Measurements from ENCODE around the gene PRR5L.
"Not testable (repeated sequence)": the region's sequence is repeated elsewhere in the genome, so short reads cannot be mapped to it uniquely, and the experiment has no call there.

The PRR5L gene

DNA sequence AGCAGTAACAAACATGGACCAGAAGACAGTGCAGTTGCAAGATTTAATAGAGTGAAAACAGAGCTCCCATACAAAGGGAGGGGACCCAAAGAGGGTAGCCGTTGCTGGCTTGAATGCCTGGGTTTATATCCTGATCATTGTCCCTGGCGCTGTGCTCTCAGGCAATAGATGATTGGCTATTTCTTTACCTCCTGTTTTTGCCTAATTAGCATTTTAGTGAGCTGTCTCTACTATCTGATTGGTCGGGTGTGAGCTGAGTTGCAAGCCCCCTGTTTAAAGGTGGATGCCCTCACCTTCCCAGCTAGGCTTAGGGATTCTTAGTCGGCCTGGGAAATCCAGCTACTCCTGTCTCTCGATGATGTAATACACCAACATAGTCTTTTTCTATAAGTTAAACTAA is 29.3 kb downstream of the PRR5L start:
- DNase-seq (ENCODE audit: extremely low read depth in 1 of 2, low read depth in 1 of 2): not testable (repeated sequence)

DNA sequence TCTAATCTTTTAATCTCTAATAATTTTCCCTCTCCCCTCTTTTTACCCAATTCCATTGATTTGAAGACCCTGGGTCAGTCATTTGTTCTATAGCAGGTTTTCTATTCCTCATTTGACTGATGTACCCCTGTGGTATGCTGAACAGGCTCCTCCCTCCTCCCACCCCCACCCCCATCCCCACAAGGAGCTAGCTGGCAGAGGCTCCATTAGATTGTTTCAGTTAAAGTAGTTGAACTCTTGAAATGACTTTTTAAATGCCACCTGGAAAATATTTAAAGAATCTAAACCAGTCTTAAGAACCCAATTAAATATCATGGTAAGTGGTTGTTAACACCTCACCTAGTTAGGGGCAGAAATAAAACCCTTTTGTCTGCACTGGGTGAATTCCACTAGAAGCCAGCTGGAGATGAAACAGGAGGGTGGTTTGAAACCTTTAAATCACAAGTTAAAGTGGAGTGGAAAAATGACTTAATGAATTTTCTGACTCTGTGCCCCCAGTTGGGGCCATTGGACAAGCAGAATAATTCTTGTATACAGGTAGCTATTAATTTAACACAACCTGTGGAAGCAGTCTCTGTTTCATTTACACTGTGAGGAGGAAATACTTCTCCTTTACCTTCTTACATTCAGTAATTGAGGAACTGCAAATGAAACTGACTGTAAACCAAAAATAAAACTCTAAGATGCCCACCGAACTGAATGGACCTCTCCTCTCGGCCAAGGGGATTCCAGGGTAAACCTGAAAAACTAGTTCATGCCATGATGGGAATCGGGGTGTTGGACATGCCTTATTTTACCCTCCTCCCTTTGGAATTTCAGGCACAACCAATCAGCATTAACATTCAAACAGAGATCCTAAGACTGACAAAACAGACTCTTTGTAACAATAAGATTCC is 30.7 kb downstream of the PRR5L start:
- no peak for DNase-seq (ENCODE audit: extremely low read depth in 1 of 2, low read depth in 1 of 2)

DNA sequence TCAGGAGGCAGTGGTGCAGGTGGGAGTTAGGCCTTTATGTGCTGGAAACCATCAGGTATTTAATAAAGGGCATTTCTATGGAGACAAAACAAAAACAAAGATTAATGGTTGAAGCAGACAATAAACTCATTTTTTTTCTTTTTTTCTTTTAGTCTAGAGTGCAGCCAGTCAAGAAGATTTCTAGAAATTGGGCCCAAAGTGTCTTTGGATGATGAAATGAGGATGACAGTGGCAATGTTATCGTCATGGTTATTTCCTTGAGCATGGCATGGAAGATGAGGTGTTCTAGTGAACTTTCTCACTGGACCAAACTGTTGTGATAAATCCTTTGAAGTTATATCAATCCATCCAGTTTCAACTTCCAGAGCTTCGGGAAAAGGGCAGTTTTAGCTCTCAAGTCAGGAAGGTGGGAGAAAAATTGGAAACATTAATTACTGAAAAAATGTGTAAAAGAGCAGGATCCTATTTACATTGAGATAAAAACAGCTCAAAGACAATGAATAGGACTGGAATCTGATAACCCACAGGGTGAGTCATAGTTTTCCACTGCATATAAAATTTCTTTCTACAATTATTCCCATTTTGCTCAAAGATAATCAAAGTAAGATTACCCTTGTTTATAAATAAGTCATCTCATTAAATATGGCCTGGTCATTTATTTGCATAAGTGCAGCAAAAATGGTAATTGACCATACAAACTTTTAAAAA is 33.0 kb downstream of the PRR5L start:
- no peak for DNase-seq (ENCODE audit: extremely low read depth in 1 of 2, low read depth in 1 of 2)

DNA sequence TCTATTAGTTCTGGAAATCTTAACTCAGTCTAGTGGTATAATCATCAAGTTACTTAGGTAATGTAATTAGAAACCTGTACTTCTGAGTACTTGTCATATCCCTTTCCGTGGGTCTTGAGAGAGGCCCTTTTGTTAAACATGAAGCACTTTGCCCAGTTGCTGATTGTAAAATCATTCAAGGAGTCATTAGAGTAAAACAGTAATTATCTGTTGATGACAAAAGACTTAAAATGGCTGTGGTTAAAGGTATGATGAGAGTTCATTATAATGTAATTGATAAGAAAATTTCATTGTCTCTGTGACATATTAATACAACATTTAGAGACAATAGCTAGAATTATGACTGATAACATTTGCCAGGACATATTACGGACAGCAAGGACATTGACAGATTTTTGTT is 34.3 kb downstream of the PRR5L start:
- DNase-seq (ENCODE audit: extremely low read depth in 1 of 2, low read depth in 1 of 2): no peak

DNA sequence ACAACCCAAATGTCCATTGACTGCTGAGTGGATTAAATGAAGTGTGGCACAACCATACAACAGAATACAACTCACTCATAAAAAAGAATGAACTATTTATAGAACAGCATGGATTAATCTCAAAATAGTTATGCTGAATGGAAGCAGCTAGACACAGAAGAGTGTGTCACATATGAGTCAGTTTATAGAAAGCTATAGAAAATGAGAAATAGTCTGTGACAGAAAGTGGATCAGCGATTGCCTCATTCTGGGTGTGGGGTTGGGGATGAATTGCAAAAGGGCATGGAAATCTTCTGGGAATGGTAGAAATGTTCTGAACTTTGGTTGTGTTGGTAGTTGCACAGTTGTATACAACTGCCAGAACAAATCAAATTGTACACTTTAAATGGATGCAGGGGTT is 37.4 kb downstream of the PRR5L start:
- DNase-seq (ENCODE audit: extremely low read depth in 1 of 2, low read depth in 1 of 2): no peak

DNA sequence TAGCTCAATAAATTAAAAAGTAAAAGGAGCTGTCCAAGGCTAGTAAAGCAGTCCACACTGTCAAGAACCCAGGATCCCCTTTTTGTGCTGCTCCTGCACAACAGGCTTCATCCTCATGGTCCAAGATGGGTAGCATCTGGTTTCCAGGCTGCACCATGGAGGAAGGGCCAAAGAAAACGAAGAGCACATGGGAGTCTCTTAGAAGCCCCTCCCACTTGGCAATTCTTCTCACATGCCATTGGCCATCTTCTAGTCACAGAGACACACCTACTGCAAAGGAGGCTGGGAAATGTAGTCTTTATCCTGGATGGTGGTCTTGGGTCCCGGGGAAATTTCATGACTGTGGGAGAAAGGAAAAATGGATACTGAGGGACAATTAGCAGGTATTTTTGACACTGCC is 37.8 kb downstream of the PRR5L start:
- no peak for DNase-seq (ENCODE audit: extremely low read depth in 1 of 2, low read depth in 1 of 2)

DNA sequence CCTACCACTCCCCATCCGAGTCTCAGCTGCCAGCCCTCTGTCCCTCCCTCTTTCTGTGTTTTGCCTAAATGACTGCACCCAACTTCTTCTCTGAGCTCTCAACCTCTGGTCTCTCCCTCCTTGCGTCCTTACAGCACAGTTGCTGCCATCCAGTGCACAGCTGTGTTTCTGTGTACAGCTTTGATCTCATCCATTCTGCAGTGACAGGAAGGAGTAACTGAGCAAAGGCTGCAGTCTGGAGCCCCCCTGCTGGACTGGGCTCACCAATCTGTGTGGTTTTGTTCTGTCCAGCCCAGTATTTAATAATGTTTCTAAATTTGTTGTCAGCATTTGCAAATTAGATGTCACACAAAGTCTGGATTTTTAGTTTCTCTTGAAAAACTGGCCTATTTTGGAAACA is 43.8 kb downstream of the PRR5L start:
- DNase-seq (ENCODE audit: extremely low read depth in 1 of 2, low read depth in 1 of 2): no peak

DNA sequence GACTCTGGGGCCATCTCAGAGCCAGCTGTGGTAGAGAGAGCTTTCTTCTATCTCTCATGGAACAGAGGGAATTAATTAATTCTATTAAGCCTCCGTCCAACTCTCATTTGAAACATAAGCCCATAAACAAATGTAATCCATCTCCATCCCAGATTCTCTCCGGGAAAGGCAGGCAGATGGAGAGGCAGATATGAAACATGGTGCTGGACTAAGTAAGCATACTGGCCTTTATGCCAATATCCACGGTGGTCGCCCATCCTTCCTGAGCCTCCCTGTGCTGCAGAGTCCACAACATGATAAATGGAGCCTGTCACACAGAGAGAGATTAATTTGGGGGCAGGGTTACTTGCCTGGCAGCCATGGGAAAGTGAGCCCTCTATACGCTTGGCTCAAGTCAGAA is 44.8 kb downstream of the PRR5L start:
- no peak for DNase-seq (ENCODE audit: extremely low read depth in 1 of 2, low read depth in 1 of 2)

DNA sequence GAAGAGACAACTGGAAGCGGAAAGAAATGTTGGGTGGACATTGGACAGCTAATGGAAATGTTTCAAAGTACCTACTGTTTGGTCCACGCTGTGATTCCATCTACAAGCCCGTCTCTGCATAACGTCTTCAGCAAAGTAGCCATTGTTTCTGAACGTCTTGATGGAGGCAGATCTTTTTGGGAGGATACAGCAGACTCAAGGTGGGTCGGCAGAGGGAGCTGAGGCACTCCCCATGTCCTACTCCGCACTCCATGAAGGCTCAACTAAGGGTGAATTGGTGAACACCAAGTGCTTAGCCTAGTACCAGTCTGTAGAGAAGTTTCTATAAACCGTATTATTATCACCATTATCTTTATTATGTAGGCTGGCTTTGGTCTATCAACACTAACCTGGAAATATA is 45.8 kb downstream of the PRR5L start:
- no peak for DNase-seq (ENCODE audit: extremely low read depth in 1 of 2, low read depth in 1 of 2)

DNA sequence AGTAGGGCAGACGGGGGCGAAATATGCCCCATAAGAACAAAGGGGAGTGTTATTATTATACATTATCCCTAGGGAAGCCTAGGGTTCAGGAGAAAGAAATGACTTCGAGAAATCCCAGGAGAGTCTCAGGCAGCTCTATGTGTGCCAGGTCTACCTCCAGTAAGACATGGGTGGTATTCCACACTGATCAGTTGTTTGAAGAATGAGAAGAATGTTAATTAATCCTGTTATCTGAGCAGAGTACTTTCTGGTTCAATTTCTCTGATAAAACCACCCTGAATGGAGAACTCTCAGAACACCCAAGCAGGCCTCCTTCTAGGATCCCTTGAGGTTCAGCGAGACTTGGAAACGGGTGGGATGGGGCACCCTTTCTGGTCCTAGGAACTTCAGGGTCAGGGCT is 46.2 kb downstream of the PRR5L start:
- DNase-seq (ENCODE audit: extremely low read depth in 1 of 2, low read depth in 1 of 2): no peak

DNA sequence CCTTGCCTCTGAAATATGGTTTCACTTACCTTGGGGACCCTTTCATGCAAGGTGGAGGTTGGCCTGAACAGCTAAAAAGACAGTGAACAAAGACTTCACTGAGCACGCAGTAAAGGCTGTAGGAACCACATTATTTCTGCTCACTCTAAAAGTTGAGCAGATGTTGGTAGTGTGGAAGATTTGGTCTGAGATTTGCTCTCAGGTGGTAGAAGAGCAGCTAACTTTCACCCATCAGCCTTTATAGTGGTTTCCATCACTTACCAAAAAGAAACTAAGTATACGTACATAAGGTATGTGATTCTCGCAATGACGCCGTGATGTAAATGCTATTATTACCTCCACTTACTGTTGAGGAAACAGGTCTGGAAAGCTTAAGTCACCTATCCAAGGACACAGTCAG is 47.3 kb downstream of the PRR5L start:
- DNase-seq (ENCODE audit: extremely low read depth in 1 of 2, low read depth in 1 of 2): no peak

DNA sequence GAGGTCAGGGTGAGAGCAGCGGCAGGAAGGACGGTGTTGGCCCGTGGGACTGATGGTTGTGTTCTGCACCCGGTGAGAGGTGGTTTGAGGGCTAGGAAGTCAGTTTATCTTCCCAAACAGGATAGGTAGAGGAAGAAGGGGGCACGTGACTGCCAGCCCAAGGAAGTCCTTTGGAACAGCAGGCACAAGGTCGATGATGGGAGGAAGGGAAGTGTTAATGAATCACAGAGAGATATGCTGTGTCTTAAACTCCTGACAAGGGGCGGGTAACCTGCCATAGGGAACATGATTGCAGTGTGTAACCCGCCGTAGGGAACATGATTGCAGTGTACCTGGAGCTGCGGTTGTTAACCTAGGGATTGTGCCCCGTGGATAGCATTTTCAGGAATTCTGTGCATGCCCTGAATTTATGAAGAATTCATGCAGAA is 49.0 kb downstream of the PRR5L start:
- no peak for DNase-seq (ENCODE audit: extremely low read depth in 1 of 2, low read depth in 1 of 2)

DNA sequence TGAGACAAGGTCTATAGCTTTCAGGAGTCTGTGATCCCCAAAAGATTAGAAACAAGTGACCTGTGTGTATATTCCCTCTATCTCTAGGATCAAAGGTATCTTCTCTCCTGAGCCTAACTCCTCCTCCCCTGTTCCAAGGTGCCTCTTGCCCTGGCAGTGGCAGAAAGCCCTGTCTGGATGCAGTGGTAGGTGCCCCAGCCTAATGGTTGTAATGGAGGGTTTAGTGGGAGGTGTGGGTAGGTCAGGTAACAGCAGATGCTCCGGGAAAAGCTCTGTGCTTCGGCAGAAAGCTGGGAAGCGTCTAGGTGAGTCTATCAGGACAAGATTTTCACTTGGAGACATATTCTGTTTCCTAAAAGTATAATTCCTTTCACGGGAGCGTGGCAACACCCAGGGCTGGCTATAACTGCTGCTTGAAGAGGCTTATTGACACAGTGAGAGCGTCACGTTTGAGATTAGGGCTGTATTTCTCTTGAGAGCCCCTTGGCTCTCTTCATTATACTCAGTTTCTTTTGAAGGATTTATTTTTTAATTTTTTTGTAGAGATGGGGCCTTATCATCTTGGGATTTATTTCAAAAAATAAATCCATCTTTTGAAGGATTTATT is 49.5 kb downstream of the PRR5L start:
- DNase-seq (ENCODE audit: extremely low read depth in 1 of 2, low read depth in 1 of 2): no peak

DNA sequence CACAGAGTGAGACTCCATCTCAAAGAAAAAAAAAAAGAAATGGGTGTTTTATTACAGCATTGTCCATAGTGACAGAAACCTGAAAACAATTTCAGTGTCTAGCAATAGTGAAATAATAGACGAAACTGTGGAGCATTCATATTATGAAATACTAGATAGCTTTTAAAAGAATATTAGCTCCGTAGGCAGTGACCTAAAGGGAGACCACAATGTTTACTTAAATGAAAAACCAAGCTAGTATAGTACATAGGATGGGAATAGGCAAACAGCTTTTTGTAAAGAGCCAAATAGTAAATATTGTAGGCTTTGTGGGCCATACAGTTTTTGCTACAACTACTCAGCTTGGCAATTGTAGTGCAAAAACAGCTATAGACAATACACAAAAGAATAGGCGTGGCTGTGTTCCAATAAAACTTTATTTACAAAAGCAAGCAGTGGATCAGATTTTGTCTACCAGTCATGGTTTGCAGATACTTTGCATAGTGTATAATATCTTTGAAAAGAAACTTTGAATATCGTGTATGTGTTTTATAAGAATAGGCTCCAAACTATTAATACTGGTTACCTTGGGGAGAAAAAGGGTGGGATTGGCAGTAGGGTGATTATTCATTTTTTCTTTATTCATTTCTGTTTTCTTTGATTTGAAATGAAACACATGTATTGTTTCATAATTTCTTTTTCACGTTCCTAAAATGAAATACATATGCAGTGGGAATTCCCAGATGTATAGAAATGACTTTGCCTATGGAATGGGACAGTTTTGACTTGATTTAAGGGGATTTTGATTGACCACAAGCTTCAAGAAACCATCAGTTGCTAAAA is 50.7 kb downstream of the PRR5L start:
- DNase-seq (ENCODE audit: extremely low read depth in 1 of 2, low read depth in 1 of 2): no peak

DNA sequence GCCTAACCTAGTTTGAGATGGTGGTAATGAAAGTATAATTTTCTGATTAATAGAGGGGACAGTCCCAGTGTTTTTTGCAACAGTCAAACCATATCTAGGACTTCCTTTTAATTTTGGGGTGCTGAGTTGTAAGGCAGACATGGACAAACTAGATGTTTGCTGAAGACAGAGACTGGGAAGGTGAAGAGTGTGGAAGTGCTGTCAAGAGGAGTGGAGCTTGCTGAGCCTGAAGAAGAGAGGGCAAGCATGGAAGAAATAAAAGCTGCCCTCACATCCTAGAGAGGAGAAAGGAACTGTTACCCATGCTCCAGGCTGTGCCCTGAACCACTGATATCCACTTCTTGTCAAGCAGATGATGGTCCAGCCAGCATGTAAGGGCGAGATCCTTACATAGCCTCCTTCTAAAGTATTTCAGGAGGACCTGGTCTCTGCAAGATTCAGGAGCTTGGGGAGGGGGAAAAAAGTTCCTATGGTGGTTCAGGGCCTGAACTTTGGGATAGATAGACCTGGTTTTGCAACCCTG is 51.4 kb downstream of the PRR5L start:
- DNase-seq (ENCODE audit: extremely low read depth in 1 of 2, low read depth in 1 of 2): no peak

DNA sequence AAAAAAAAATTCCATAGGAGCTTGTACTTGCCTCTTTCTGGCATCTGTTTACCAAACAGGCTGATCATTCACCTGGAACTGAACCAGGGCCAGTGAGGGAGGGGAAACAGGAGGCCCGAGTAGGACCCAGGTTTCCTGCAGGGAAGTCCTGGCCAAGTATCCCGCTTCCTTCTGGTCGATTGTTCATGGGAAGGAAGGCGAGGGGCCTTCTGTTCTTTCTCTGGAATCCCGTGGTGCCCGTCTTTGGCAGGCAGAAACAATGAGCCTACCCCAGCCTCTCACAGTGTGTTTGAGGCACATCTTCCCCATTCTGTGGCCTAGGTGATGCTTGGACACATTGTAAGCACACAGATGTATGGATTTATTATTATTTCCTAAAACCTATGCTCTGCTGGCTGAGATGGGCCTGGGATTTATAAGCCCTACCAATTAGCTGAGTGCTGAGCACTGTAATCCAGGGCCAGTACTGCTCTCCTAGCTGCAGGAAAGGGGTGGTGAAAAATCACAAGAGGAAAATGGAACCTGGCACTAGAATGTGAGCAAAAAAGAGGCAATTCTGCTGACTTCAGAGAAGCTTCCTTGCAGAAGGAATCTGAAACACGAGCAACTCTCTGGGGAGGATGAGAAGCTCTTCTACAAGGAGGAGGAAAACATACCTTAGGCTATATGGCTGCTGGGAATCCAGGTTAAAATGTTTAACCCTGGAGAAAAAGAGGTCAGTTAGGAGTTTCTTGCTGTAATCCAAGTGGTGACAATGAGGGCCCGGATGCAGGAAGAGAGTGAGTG is 53.5 kb downstream of the PRR5L start:
- DNase-seq (ENCODE audit: extremely low read depth in 1 of 2, low read depth in 1 of 2): no peak

DNA sequence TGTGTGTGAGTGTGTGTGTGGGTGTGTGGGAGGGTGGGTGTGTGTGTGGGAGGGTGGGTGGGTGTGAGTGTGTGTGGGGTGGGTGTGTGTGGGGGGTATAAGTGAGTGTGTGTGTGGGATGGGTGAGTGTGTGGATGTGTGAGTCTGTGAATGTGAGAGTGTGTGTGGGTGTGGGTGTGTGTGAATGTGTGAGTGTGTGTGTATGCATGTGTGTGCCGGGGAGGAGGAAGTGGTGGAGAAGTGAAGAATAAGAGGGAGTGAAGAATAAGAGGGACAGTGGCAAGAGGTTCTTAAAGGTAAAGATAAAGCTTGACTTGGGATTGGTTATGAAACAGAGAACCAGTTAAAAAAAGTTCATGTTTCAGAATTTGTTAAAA is 54.0 kb downstream of the PRR5L start:
- no peak for DNase-seq (ENCODE audit: extremely low read depth in 1 of 2, low read depth in 1 of 2)

DNA sequence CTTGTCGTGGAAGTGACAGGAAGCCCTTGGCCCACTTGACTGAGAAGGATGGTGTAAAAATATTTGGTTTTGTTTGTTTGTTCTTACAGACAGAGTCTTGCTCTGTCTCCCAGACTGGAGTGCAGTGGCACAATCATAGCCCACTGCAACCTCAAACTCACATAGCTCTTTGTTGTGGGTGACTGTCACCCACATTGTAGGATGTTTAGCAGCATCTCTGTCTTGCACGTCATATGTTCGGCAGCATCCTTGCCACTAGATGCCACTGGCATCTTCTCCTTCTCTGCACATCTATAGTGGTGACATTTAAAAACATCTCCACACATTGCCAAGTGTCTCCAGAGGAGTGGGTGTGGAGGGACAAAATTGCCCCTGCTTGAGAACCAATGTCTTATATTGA is 56.8 kb downstream of the PRR5L start:
- DNase-seq (ENCODE audit: extremely low read depth in 1 of 2, low read depth in 1 of 2): peak in 1 of 2 donors; percentile 19

DNA sequence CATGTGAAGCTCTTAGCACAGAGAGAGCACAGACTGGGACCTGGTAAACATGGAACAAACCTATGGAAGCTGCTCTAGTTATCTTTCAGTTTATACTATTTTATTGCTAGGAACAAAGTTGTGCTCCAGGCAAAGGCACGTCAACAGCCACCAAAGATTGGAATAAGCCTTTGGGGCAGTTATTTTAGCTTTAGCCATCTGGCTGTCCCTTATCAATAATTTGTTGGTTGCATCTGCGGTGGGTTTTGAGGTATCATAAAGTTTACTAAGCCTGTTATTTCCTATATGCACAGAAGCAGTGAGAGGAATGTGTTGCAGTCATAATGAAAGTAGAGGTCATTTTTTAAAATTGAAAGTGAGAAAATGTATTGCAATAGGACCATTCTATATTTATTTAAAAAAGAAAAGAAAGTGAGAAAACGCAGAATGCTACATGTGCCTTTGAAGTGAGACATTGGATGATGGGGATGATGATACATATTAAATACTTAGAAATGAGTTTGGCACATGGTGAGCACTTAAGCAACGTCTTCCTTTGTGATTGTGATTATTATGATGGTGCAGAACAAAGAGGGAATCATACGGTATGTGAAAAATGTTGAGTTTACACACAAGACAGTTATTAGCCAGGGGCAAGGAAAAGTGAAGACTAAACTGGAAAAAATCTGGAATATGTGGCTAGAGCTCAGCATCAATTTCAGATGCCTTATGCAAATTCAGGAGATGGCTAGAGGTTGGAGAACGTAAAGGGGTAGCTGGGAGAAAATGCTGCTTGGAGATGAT is 58.3 kb downstream of the PRR5L start:
- no peak for DNase-seq (ENCODE audit: extremely low read depth in 1 of 2, low read depth in 1 of 2)

Measured in activated CD8-positive, alpha-beta memory T cell treated with anti-CD3 and anti-CD28 coated beads for 1 hour (primary cell).